HG02884 (cell line): ENCODE results near the gene AFG1L.
"Not testable (repeated sequence)": the region's sequence is repeated elsewhere in the genome, so short reads cannot be mapped to it uniquely, and the experiment has no call there.

Source experiments
- ATAC-seq: cut with Tn5 transposase; IDR thresholded peaks from one replicate; pipeline ENCODE4 v1.9.1; 2021; ENCODE audit warnings: mild to moderate bottlenecking, moderate library complexity; ENCODE audit not compliant: unreplicated experiment

The AFG1L gene

GRCh38 chr6:108287373-108287772 is 7.5 kb upstream of the AFG1L start:
- no peak for ATAC-seq

- ATAC-seq = no peak
Observed at GRCh38 chr6:108288742-108289141, 6.1 kb upstream of the AFG1L start.

GRCh38 chr6:108291091-108291490 is 3.8 kb upstream of the AFG1L start:
- no peak for ATAC-seq

- not testable (repeated sequence) for ATAC-seq
Observed at GRCh38 chr6:108292561-108292960, 2.3 kb upstream of the AFG1L start.

GRCh38 chr6:108293527-108294296 is 1.1 kb upstream of the AFG1L start:
- no peak for ATAC-seq

- ATAC-seq = peak; percentile 19
Observed at GRCh38 chr6:108294297-108294726, 542 bp upstream of the AFG1L start.

- ATAC-seq = no peak
Observed at GRCh38 chr6:108295676-108296075, 822 bp downstream of the AFG1L start.

GRCh38 chr6:108302386-108302785 is 7.5 kb downstream of the AFG1L start:
- ATAC-seq = no peak

GRCh38 chr6:108304646-108305045 is 9.8 kb downstream of the AFG1L start:
- ATAC-seq = no peak

GRCh38 chr6:108308641-108309040 is 13.8 kb downstream of the AFG1L start:
- ATAC-seq = not testable (repeated sequence)

- no peak for ATAC-seq
Observed at GRCh38 chr6:108309844-108310243, 15.0 kb downstream of the AFG1L start.

- no peak for ATAC-seq
Observed at GRCh38 chr6:108312605-108313004, 17.8 kb downstream of the AFG1L start.

- ATAC-seq = no peak
Observed at GRCh38 chr6:108321253-108321747, 26.4 kb downstream of the AFG1L start.

GRCh38 chr6:108322728-108323127 is 27.9 kb downstream of the AFG1L start:
- ATAC-seq = no peak

GRCh38 chr6:108323710-108324466 is 29.0 kb downstream of the AFG1L start:
- no peak for ATAC-seq

GRCh38 chr6:108330221-108330785 is 35.4 kb downstream of the AFG1L start:
- ATAC-seq = not testable (repeated sequence)

- no peak for ATAC-seq
Observed at GRCh38 chr6:108330806-108331205, 36.0 kb downstream of the AFG1L start.

- no peak for ATAC-seq
Observed at GRCh38 chr6:108331982-108332381, 37.1 kb downstream of the AFG1L start.

GRCh38 chr6:108336971-108337370 is 42.1 kb downstream of the AFG1L start:
- no peak for ATAC-seq

GRCh38 chr6:108337721-108338120 is 42.9 kb downstream of the AFG1L start:
- ATAC-seq = no peak

- no peak for ATAC-seq
Observed at GRCh38 chr6:108341372-108341771, 46.5 kb downstream of the AFG1L start.

- ATAC-seq = no peak
Observed at GRCh38 chr6:108343894-108344293, 49.0 kb downstream of the AFG1L start.
